MCF 10A (cell line): ENCODE results near the gene WWP2. TPM values are rescaled to one million over a fixed set of nuclear protein-coding genes. Genes with fewer than 3 reads are reported as not detected.

ENCODE experiments used
- BruUV-seq: library from RNA; stranded (reverse); fragments of 400-500 nt; replicated peaks from 2 replicates; lab custom pipeline; 2021; lab: Mats Ljungman, UMichigan
- CTCF ChIA-PET: fragments of 300-600 bp; sonication (Branson Sonifier 250); formaldehyde crosslinking; extraction: SDS; loops from one replicate; lab custom pipeline; 2021; ENCODE audit warnings: antibody characterized with exemption, inconsistent platforms; lab: Yijun Ruan, JAX
- POLR2A ChIA-PET: fragments of 300-600, 350-650 bp; sonication (Branson Sonifier 250); formaldehyde crosslinking; extraction: SDS; loops from one replicate; lab custom pipeline; 2020; ENCODE audit warnings: antibody characterized with exemption, inconsistent platforms; lab: Yijun Ruan, JAX
- DNase-seq: peaks from one replicate; pipeline ENCODE4 v3.0.0-alpha.2; 2018; ENCODE audit not compliant: unreplicated experiment
- H3K27ac Mint-ChIP-seq: one replicate; pipeline ENCODE4 v1.8.0; 2022; ENCODE audit warnings: mild to moderate bottlenecking, low read depth, mixed read lengths; ENCODE audit not compliant: unreplicated experiment
- H3K27me3 Mint-ChIP-seq: one replicate; pipeline ENCODE4 v1.8.0; 2022; ENCODE audit warnings: mixed read lengths; ENCODE audit not compliant: insufficient read depth, unreplicated experiment
- H3K36me3 Mint-ChIP-seq: one replicate; pipeline ENCODE4 v1.8.0; 2022; ENCODE audit warnings: mild to moderate bottlenecking, moderate library complexity, mixed read lengths; ENCODE audit not compliant: insufficient read depth, unreplicated experiment
- H3K4me1 Mint-ChIP-seq: one replicate; pipeline ENCODE4 v1.8.0; 2022; ENCODE audit warnings: mixed read lengths; ENCODE audit not compliant: insufficient read depth, unreplicated experiment
- H3K4me3 Mint-ChIP-seq: one replicate; pipeline ENCODE4 v1.8.0; 2022; ENCODE audit warnings: mild to moderate bottlenecking, moderate library complexity, mixed read lengths; ENCODE audit not compliant: unreplicated experiment
- H3K9me3 Mint-ChIP-seq: one replicate; pipeline ENCODE4 v1.8.0; 2022; ENCODE audit warnings: mixed read lengths; ENCODE audit not compliant: unreplicated experiment
- intact Hi-C: fragments of 100-400 bp; cut with micrococcal nuclease; formaldehyde crosslinking; loops from 2 replicates; pipeline ENCODE4 v1.14.1; 2022
- total RNA-seq: library from RNA; stranded (reverse); gene quantifications from 2 replicates; pipeline ENCODE4 v1.2.3, GENCODE V29; 2022
- TF ChIP-seq, protein P1 (sequence below): fragments of 200-600 bp; IDR thresholded peaks from one replicate; pipeline ENCODE4 v1.8.0; 2022; ENCODE audit warnings: antibody characterized with exemption, mild to moderate bottlenecking; ENCODE audit not compliant: unreplicated experiment

The WWP2 gene
- total RNA-seq, 1 experiment from 2014 or later: 30.4 TPM

DNA sequence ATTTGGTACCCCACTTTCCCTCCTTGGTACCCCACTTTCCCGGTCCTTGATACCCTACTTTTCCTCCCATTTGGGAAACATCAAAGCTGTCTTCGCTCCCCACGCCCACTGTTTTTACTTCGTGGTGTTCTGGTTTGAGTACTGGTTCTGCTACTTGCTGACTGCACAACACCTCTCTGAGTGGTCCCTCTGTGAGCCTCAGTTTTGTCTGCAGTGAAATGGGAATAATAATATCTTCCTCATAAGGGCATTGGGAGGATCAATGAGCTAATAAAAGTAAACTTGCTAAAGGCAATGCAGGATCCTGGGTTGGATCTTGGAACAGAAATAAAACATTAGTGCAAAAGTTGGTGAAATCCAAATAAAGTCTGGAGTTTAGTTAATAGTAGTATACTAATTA, 119.0 kb downstream of the WWP2 start:
- POLR2A ChIA-PET: no interaction called here
- CTCF ChIA-PET: interaction anchor here (0.7 kb wide), 2 partner anchors 25 to 49 kb away, joined by 3 read pairs; no protein-coding TSS in a partner anchor
- no TSS peak for BruUV-seq

DNA sequence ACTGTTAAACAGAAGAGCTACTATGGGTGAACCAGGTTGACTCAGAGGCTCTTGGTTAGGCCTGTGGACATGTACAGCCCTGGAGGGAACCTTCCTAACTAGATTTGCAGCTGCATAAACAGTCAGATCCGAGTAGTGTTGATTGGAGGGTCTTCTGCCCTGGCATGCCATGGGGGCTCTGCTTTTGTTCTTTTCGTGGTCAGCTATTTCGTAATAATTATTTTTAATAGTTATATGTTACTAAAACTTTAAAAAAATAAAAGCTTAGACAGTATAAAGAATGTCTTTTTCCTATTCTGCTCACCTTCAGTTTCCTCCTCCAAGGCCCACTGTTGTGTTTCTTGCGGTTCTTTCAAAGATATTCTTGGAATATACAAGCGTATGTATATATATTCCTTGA, 121.6 kb downstream of the WWP2 start:
- Mint-ChIP-seq H3K9me3 (no peaks in the 10 kb centered on the region), H3K27ac (no peak overlapping the region), H3K4me1 (no peaks in the 10 kb centered on the region), H3K36me3 (peaks cover 7% of the 10 kb centered on the region), H3K4me3 (no peak overlapping the region), H3K27me3 (no peaks in the 10 kb centered on the region)
- BruUV-seq: no TSS peak
- intact Hi-C loops: no loop called here
- TF ChIP-seq, protein P1, sequence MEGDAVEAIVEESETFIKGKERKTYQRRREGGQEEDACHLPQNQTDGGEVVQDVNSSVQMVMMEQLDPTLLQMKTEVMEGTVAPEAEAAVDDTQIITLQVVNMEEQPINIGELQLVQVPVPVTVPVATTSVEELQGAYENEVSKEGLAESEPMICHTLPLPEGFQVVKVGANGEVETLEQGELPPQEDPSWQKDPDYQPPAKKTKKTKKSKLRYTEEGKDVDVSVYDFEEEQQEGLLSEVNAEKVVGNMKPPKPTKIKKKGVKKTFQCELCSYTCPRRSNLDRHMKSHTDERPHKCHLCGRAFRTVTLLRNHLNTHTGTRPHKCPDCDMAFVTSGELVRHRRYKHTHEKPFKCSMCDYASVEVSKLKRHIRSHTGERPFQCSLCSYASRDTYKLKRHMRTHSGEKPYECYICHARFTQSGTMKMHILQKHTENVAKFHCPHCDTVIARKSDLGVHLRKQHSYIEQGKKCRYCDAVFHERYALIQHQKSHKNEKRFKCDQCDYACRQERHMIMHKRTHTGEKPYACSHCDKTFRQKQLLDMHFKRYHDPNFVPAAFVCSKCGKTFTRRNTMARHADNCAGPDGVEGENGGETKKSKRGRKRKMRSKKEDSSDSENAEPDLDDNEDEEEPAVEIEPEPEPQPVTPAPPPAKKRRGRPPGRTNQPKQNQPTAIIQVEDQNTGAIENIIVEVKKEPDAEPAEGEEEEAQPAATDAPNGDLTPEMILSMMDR: no peak
- DNase-seq: no peak
- CTCF ChIA-PET: no interaction called here
- POLR2A ChIA-PET: no interaction called here

More for the DNA sequence above, 119.0 kb downstream of the WWP2 start:
- H3K4me1 Mint-ChIP-seq: no peaks in the 10 kb centered on the region
- TF ChIP-seq, protein P1: no peak
- intact Hi-C loops: no loop called here
- H3K27me3 Mint-ChIP-seq: no peaks in the 10 kb centered on the region
- H3K36me3 Mint-ChIP-seq: peaks cover 17% of the 10 kb centered on the region
- no peaks in the 10 kb centered on the region for H3K9me3 Mint-ChIP-seq
- H3K4me3 Mint-ChIP-seq: no peak overlapping the region
- H3K27ac Mint-ChIP-seq: no peak overlapping the region
- DNase-seq: no peak

DNA sequence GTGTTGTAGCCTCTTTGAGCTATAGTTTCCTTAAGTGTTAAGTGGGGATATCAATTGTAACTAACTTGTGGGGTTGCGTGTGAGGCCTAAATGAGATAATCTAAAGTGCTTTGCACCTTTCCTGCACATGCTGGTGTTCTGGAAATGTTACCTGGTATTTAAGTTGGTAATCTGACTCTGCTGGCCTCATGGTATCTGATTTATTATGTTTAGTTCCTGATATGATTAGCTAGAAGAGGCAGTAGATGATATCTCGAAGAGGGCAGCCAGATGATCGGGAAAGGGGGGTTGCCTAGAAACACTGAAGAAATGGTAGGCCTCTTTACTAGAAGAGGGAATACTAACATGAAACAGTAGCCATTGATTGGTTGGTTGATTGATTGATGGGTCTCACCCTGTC, 123.6 kb downstream of the WWP2 start:
- Mint-ChIP-seq H3K4me1 (no peaks in the 10 kb centered on the region), H3K27me3 (no peaks in the 10 kb centered on the region), H3K36me3 (peaks cover 19% of the 10 kb centered on the region), H3K9me3 (no peaks in the 10 kb centered on the region), H3K27ac (no peak overlapping the region), H3K4me3 (no peak overlapping the region)
- POLR2A ChIA-PET: interaction anchor here (0.6 to 0.7 kb wide), 2 partner anchors 8 to 144 kb away, joined by 3 read pairs; no protein-coding TSS in a partner anchor
- TF ChIP-seq, protein P1: no peak
- DNase-seq: no peak
- intact Hi-C loops: no loop called here
- CTCF ChIA-PET: interaction anchor here (3.3 kb wide), 1 partner anchor 44 kb away, joined by 11 read pairs; no protein-coding TSS in a partner anchor
- no TSS peak for BruUV-seq

DNA sequence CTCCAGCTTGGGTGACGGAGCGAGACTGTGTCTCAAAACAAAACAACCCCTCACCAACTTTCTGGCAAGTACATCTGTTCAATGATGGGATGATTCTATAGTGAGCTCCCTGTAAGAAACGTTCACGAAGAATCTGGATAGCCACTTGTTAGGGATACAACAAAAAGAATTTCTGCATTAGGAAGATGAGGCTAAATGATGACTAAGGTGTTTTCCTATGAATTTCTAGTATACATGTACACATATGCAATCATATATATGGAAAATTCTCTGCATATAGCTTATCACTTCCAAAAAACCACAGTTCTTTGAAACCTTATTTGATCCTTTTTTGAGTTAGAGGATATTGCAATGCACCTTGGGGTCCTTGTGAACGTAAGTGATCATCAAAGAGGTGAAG, 124.6 kb downstream of the WWP2 start:
- H3K27me3 Mint-ChIP-seq: no peaks in the 10 kb centered on the region
- TF ChIP-seq, protein P1: no peak
- intact Hi-C loops: no loop called here
- no peaks in the 10 kb centered on the region for H3K9me3 Mint-ChIP-seq
- H3K4me3 Mint-ChIP-seq: no peak overlapping the region
- CTCF ChIA-PET: interaction anchor here (0.6 to 3.3 kb wide), 2 partner anchors 43 to 743 kb away, joined by 4 to 11 read pairs; no protein-coding TSS in a partner anchor
- BruUV-seq: no TSS peak
- DNase-seq: no peak
- POLR2A ChIA-PET: no interaction called here
- no peaks in the 10 kb centered on the region for H3K4me1 Mint-ChIP-seq
- no peak overlapping the region for H3K27ac Mint-ChIP-seq
- H3K36me3 Mint-ChIP-seq: peaks cover 19% of the 10 kb centered on the region
